Psoas muscle (tissue), 8 donors: Measurements from ENCODE around the gene AMBRA1. TPM values are rescaled to one million over a fixed set of nuclear protein-coding genes. Genes with fewer than 3 reads are reported as not detected.

Source experiments
- ATAC-seq, 4 donors: fragments of 200-7000 bp; cut with Tn5 transposase; one replicate each; pipeline ENCODE4 v1.9.1; 2020; ENCODE audit warnings: moderate library complexity in 3 of 4, mild to moderate bottlenecking in 2 of 4
- DNase-seq, 2 donors: peaks; one replicate each; pipeline ENCODE4 v3.0.0-alpha.2; 2020
- H3K27ac ChIP-seq: fragments of 200-600 bp; one replicate; pipeline ENCODE4 v1.8.0; 2022
- H3K27me3 ChIP-seq, 3 donors: fragments of 200-600 bp in 1 of 3; one replicate each; pipeline versions ENCODE4 v1.6.1 to v1.8.0; 2013 to 2022; ENCODE audit warnings: low read length in 2 of 3, mild to moderate bottlenecking in 2 of 3, moderate library complexity in 1 of 3; ENCODE audit not compliant: insufficient read depth in 3 of 3
- H3K36me3 ChIP-seq, 2 donors: fragments of 200-600 bp in 1 of 2; one replicate each; pipeline versions ENCODE4 v1.6.1 to v1.8.0; 2013 to 2022; ENCODE audit warnings: low read depth in 1 of 2, mild to moderate bottlenecking in 1 of 2, moderate library complexity in 1 of 2; ENCODE audit not compliant: insufficient read depth in 1 of 2
- H3K4me1 ChIP-seq: fragments of 200-600 bp; one replicate; pipeline ENCODE4 v1.8.0; 2022
- H3K4me3 ChIP-seq: fragments of 200-600 bp; one replicate; pipeline ENCODE4 v1.8.0; 2022; ENCODE audit warnings: mild to moderate bottlenecking
- H3K9me3 ChIP-seq: fragments of 200-600 bp; one replicate; pipeline ENCODE4 v1.8.0; 2022
- CTCF ChIP-seq: fragments of 200-600 bp; IDR thresholded peaks from one replicate; pipeline ENCODE4 v1.8.0; 2022; ENCODE audit warnings: antibody characterized with exemption
- WGBS, 3 donors: extraction: QIAGEN DNeasy Blood & Tissue Kit; methylation state at CpG; one replicate each; pipeline versions ENCODE4 v1.1.6 to v1.1.7; 2013; 5-methylcytosine and 5-hydroxymethylcytosine counted together
- intact Hi-C, 2 donors: fragments of 100-400 bp; cut with DNase I; formaldehyde crosslinking; loops; one replicate each; pipeline versions ENCODE4 v1.11.0 to v1.14.2; 2022
- polyA plus RNA-seq, 3 donors: library from polyadenylated mRNA; stranded (reverse); fragments of 200-250 nt; gene quantifications; one replicate each; pipeline ENCODE4 v1.2.3, GENCODE V29; 2013
- total RNA-seq, 4 donors: library from RNA; stranded (reverse); fragmentation: NEBNext Ultra II Directional in 2 of 4; extraction: Animal tissue kit (Norgen Biotek cat#: 25700) in 2 of 4; gene quantifications; one replicate each; pipeline versions ENCODE4 v1.2.1 to v1.2.4, GENCODE V29; 2021 to 2023
- donor health status: healthy with polysubstance abuse.
- donor health status: DM: no; HTN: no; CAD: no; lungs with moderate emphysema.
- donor health status: Bipolar disorder and iron deficiency.
- donor health status: healthy.
- donor health status: DM: yes; HTN: yes; CAD: no.
- donor health status: DM: no; HTN: no; CAD: no.
- donor health status: DM: no; HTN: no; CAD: no.
- donor health status: DM: yes; HTN: yes; CAD: no.

The AMBRA1 gene
- total and polyA plus RNA-seq, 7 donors: 5.1 to 23.5 (median 10.8) TPM

GRCh38 chr11:46413760-46414465 is 179.9 kb downstream of the AMBRA1 start:
- intact Hi-C loops: no loop called here
- 91 to 94% (median 93%) methylated on average over 9 of the region's 9 CpGs for whole genome bisulfite sequencing, 3 donors

GRCh38 chr11:46410021-46410420 is 183.8 kb downstream of the AMBRA1 start:
- intact Hi-C loops: no loop called here
- WGBS, 3 donors: 74 to 75% (median 75%) methylated on average over 5 of the region's 5 CpGs

More at GRCh38 chr11:46413760-46414465, 179.9 kb downstream of the AMBRA1 start:
- Histone ChIP-seq H3K27ac (no peak overlapping the region), H3K36me3 (peaks cover 0 to 84% of the 10 kb centered on the region in 2 donors), H3K27me3 (no peaks in the 10 kb centered on the region), H3K4me3 (no peak overlapping the region), H3K4me1 (no peaks in the 10 kb centered on the region), H3K9me3 (no peaks in the 10 kb centered on the region)
- no peak for TF ChIP-seq CTCF
- DNase-seq (no peak), ATAC-seq (no peak)

GRCh38 chr11:46408407-46408986 is 185.3 kb downstream of the AMBRA1 start:
- ATAC-seq (no peak), DNase-seq (no peak)
- Histone ChIP-seq H3K27me3 (no peaks in the 10 kb centered on the region), H3K36me3 (peaks cover 0 to 83% of the 10 kb centered on the region in 2 donors), H3K9me3 (no peaks in the 10 kb centered on the region), H3K4me3 (no peak overlapping the region), H3K27ac (no peak overlapping the region), H3K4me1 (no peaks in the 10 kb centered on the region)
- WGBS, 3 donors: 92 to 99% (median 96%) methylated on average over 6 of the region's 6 CpGs
- intact Hi-C loops: no loop called here
- TF ChIP-seq CTCF: no peak

More at GRCh38 chr11:46410021-46410420, 183.8 kb downstream of the AMBRA1 start:
- no peak for TF ChIP-seq CTCF
- Histone ChIP-seq H3K9me3 (no peaks in the 10 kb centered on the region), H3K4me3 (no peak overlapping the region), H3K4me1 (no peaks in the 10 kb centered on the region), H3K36me3 (peaks cover 0 to 90% of the 10 kb centered on the region in 2 donors), H3K27ac (no peak overlapping the region), H3K27me3 (no peaks in the 10 kb centered on the region)
- no peak for ATAC-seq
- no peak for DNase-seq

- H3K27me3 ChIP-seq: no peaks in the 10 kb centered on the region
- peaks cover 0 to 76% of the 10 kb centered on the region in 2 donors for H3K36me3 ChIP-seq
- no peak for ATAC-seq
- H3K9me3 ChIP-seq: no peaks in the 10 kb centered on the region
- no peak for TF ChIP-seq CTCF
- H3K4me3 ChIP-seq: no peak overlapping the region
- intact Hi-C loops: no loop called here
- H3K4me1 ChIP-seq: no peaks in the 10 kb centered on the region
- 74 to 82% (median 78%) methylated on average over 10 of the region's 10 CpGs for WGBS, 3 donors
- no peak for DNase-seq
- no peak overlapping the region for H3K27ac ChIP-seq
Measured at GRCh38 chr11:46407635-46408034, 186.2 kb downstream of the AMBRA1 start.
